NCI-H1105 (cell line): ENCODE data around the gene GPATCH8.
"Not testable (repeated sequence)": the region's sequence is repeated elsewhere in the genome, so short reads cannot be mapped to it uniquely, and the experiment has no call there.

Experiments
- DNase-seq: peaks from one replicate; lab custom pipeline; 2025; lab: John Stamatoyannopoulos, UW

GPATCH8 gene

GRCh38 chr17:44396946-44397345, 106.3 kb downstream of the GPATCH8 start:
- DNase-seq, result no peak

GRCh38 chr17:44394833-44395232, 108.4 kb downstream of the GPATCH8 start:
- DNase-seq, result no peak

GRCh38 chr17:44394112-44394511, 109.1 kb downstream of the GPATCH8 start:
- DNase-seq, result not testable (repeated sequence)

GRCh38 chr17:44390250-44390870, 112.8 kb downstream of the GPATCH8 start:
- no peak for DNase-seq

GRCh38 chr17:44389723-44390202, 113.4 kb downstream of the GPATCH8 start:
- no peak for DNase-seq

- no peak for DNase-seq
Measured at GRCh38 chr17:44389281-44389680, 113.9 kb downstream of the GPATCH8 start, which contains the start of gene ITGA2B. Gene ITGA2B (minus strand): TSS chr17:44389649. CDS start chr17:44389473, 176 bp downstream.

- no peak for DNase-seq
Measured at GRCh38 chr17:44387804-44388203, 115.4 kb downstream of the GPATCH8 start.

GRCh38 chr17:44386182-44386525, 117.1 kb downstream of the GPATCH8 start:
- no peak for DNase-seq

- peak; percentile 73 for DNase-seq
Measured at GRCh38 chr17:44385287-44386181, 117.7 kb downstream of the GPATCH8 start.

- DNase-seq, result no peak
Measured at GRCh38 chr17:44384823-44385286, 118.4 kb downstream of the GPATCH8 start.

GRCh38 chr17:44384281-44384822, 118.9 kb downstream of the GPATCH8 start:
- DNase-seq, result no peak

- DNase-seq, result no peak
Measured at GRCh38 chr17:44383861-44384260, 119.3 kb downstream of the GPATCH8 start.

- no peak for DNase-seq
Measured at GRCh38 chr17:44383363-44383762, 119.8 kb downstream of the GPATCH8 start.

GRCh38 chr17:44382917-44383316, 120.3 kb downstream of the GPATCH8 start:
- no peak for DNase-seq

- no peak for DNase-seq
Measured at GRCh38 chr17:44381810-44382305, 121.3 kb downstream of the GPATCH8 start.

GRCh38 chr17:44380767-44381166, 122.4 kb downstream of the GPATCH8 start:
- DNase-seq, result no peak

GRCh38 chr17:44379887-44380286, 123.3 kb downstream of the GPATCH8 start:
- no peak for DNase-seq

- DNase-seq, result no peak
Measured at GRCh38 chr17:44378171-44378705, 125.0 kb downstream of the GPATCH8 start.

- no peak for DNase-seq
Measured at GRCh38 chr17:44376779-44377178, 126.4 kb downstream of the GPATCH8 start.

GRCh38 chr17:44376124-44376523, 127.1 kb downstream of the GPATCH8 start:
- DNase-seq, result no peak

GRCh38 chr17:44375196-44376017, 127.8 kb downstream of the GPATCH8 start:
- no peak for DNase-seq
